RWPE2 (cell line): ENCODE results near the gene WDR35.

ENCODE experiments used
- ATAC-seq: fragments of 200-7000 bp; cut with Tn5 transposase; 3 replicates; pipeline ENCODE4 v1.9.1; 2021; ENCODE audit warnings: low read depth
- DNase-seq: peaks from one replicate; pipeline ENCODE4 v3.0.0-alpha.2; 2020; ENCODE audit warnings: low spot score
- H3K27ac ChIP-seq: fragments of 450-650 bp; 2 replicates; pipeline ENCODE4 v1.5.1; 2017; ENCODE audit warnings: mild to moderate bottlenecking; ENCODE audit not compliant: poor library complexity, severe bottlenecking
- H3K27me3 ChIP-seq: fragments of 250-450 bp; sonication (Bioruptor Pico); 2 replicates; pipeline ENCODE4 v1.5.1; 2021; ENCODE audit warnings: mild to moderate bottlenecking, moderate library complexity; ENCODE audit not compliant: insufficient read depth, poor library complexity, severe bottlenecking
- H3K36me3 ChIP-seq: fragments of 250-450 bp; sonication (Bioruptor Pico); 2 replicates; pipeline ENCODE4 v1.5.1; 2020; ENCODE audit warnings: low read depth, mild to moderate bottlenecking, moderate library complexity
- H3K4me1 ChIP-seq: fragments of 250-450 bp; sonication (Bioruptor Pico); 2 replicates; pipeline ENCODE4 v1.5.1; 2021; ENCODE audit warnings: mild to moderate bottlenecking, moderate library complexity; ENCODE audit not compliant: insufficient read depth, poor library complexity, severe bottlenecking
- H3K4me3 ChIP-seq: fragments of 250-450 bp; sonication (Bioruptor Pico); 2 replicates; pipeline ENCODE4 v1.5.1; 2021; ENCODE audit warnings: mild to moderate bottlenecking, moderate library complexity; ENCODE audit not compliant: severe bottlenecking
- H3K9me3 ChIP-seq: fragments of 250-450 bp; sonication (Bioruptor Pico); 2 replicates; pipeline ENCODE4 v1.5.1; 2021; ENCODE audit warnings: mild to moderate bottlenecking, moderate library complexity; ENCODE audit not compliant: severe bottlenecking
- CTCF ChIP-seq: fragments of 450-650 bp; IDR thresholded peaks from one replicate; pipeline ENCODE4 v1.5.1; 2017; ENCODE audit warnings: mild to moderate bottlenecking, moderate library complexity; ENCODE audit not compliant: poor library complexity, severe bottlenecking

Gene WDR35

GRCh38 chr2:19861813-19862212 lies 128.1 kb downstream of the WDR35 start:
- H3K9me3 ChIP-seq = no peaks in the 10 kb centered on the region
- TF ChIP-seq CTCF = no peak
- no peaks in the 10 kb centered on the region for H3K27me3 ChIP-seq
- DNase-seq (no peak), ATAC-seq (no peak)
- H3K36me3 ChIP-seq = no peaks in the 10 kb centered on the region
- no peak overlapping the region for H3K27ac ChIP-seq
- H3K4me1 ChIP-seq = peaks cover 9% of the 10 kb centered on the region
- no peak overlapping the region for H3K4me3 ChIP-seq
